K562 (cell line): ENCODE measurements around the gene TSTD1. TPM values are rescaled to one million over a fixed set of nuclear protein-coding genes. Genes with fewer than 3 reads are reported as not detected.

Source experiments
- ATAC-seq: fragments of 200-7000 bp; cut with Tn5 transposase; 3 replicates; pipeline ENCODE4 v1.9.1; 2020; ENCODE audit warnings: moderate library complexity
- BruUV-seq: library from RNA; stranded (reverse); fragments of 400-500 nt; replicated peaks from 2 replicates; lab custom pipeline; 2021; lab: Mats Ljungman, UMichigan
- CTCF ChIA-PET: fragments of 300-600 bp; formaldehyde crosslinking; extraction: SDS; loops from one replicate; lab custom pipeline; 2021; ENCODE audit warnings: low intra/inter-chr PET ratio; lab: Yijun Ruan, JAX
- POLR2A ChIA-PET: fragments of 300-600, 350-650 bp; sonication (Branson Sonifier 250); formaldehyde crosslinking; extraction: SDS; loops from one replicate; lab custom pipeline; 2021; ENCODE audit warnings: antibody characterized with exemption, inconsistent platforms; lab: Yijun Ruan, JAX
- DNase-seq, 4 experiments: peaks; one replicate each; pipeline versions ENCODE4 v3.0.0 to v3.0.0-alpha.2; 2011 to 2018; ENCODE audit warnings: low spot score in 3 of 4, mixed read lengths in 3 of 4; ENCODE audit errors: extremely low read depth in 1 of 4
- FAIRE-seq: peaks from 2 replicates; lab custom pipeline; 2011; peaks lifted over from hg19 to GRCh38; lab: Jason Lieb, UNC
- H2AFZ ChIP-seq: 2 replicates; pipeline ENCODE4 v1.6.0; 2011; ENCODE audit warnings: low read depth, low read length, control low read depth, inconsistent platforms
- H3K27ac ChIP-seq: fragments of 200-600 bp; 3 replicates; pipeline ENCODE4 v1.8.0; 2011; ENCODE audit warnings: low read depth, mild to moderate bottlenecking, control low read depth, inconsistent platforms, low read length, moderate library complexity, mixed read lengths; ENCODE audit errors: extremely low read depth
- H3K27me3 ChIP-seq, 2 experiments: fragments of 300-600 bp in 1 of 2; 2 replicates in 1 of 2; 3 replicates in 1 of 2; pipeline versions ENCODE4 v1.6.0 to v1.8.0; 2011; ENCODE audit warnings: inconsistent platforms in 2 of 2, low read length in 2 of 2, mild to moderate bottlenecking in 1 of 2, mixed read lengths in 1 of 2, moderate library complexity in 1 of 2; ENCODE audit not compliant: control insufficient read depth in 2 of 2, insufficient read depth in 2 of 2
- H3K36me3 ChIP-seq: fragments of 300-600 bp; 3 replicates; pipeline ENCODE4 v1.8.0; 2011; ENCODE audit warnings: mild to moderate bottlenecking, low read length, inconsistent platforms; ENCODE audit not compliant: control insufficient read depth, insufficient read depth
- H3K4me1 ChIP-seq, 2 experiments: fragments of 200-600 bp in 1 of 2; replicated peaks in 1 of 2; 2 replicates in 1 of 2; 3 replicates in 1 of 2; pipeline versions ENCODE4 v1.5.1 to v1.8.0; 2011; ENCODE audit warnings: inconsistent platforms in 2 of 2, low read length in 2 of 2, mild to moderate bottlenecking in 1 of 2, mixed read lengths in 1 of 2, moderate library complexity in 1 of 2; ENCODE audit not compliant: control insufficient read depth in 2 of 2, insufficient read depth in 2 of 2
- H3K4me2 ChIP-seq: 2 replicates; pipeline ENCODE4 v1.6.1; 2011; ENCODE audit warnings: low read length, control low read depth, inconsistent platforms, mixed read lengths; ENCODE audit not compliant: insufficient read depth
- H3K4me3 ChIP-seq: fragments of 200-600 bp; sonication (generic), shearing (Covaris generic); 2 replicates; pipeline ENCODE4 v1.5.1; 2016; ENCODE audit warnings: control low read depth, inconsistent platforms
- H3K79me2 ChIP-seq: fragments of 200-600 bp; 3 replicates; pipeline ENCODE4 v1.8.0; 2011; ENCODE audit warnings: low read length, inconsistent platforms; ENCODE audit not compliant: control insufficient read depth, insufficient read depth
- H3K9ac ChIP-seq, 2 experiments: 2 replicates each; pipeline versions ENCODE4 v1.6.0 to v1.6.1; 2011; ENCODE audit warnings: low read depth in 2 of 2, low read length in 2 of 2, control low read depth in 1 of 2, inconsistent platforms in 1 of 2, mild to moderate bottlenecking in 1 of 2, mixed read lengths in 1 of 2; ENCODE audit not compliant: insufficient read depth in 1 of 2
- H3K9me1 ChIP-seq: one replicate; pipeline ENCODE4 v1.6.0; 2011; ENCODE audit warnings: inconsistent platforms, mild to moderate bottlenecking, low read length, moderate library complexity; ENCODE audit not compliant: control insufficient read depth, insufficient read depth
- H3K9me3 ChIP-seq: replicated peaks from 2 replicates; pipeline ENCODE4 v1.5.1; 2011; ENCODE audit warnings: low read depth, low read length, inconsistent platforms; ENCODE audit not compliant: control insufficient read depth, insufficient read depth
- H4K20me1 ChIP-seq: replicated peaks from 2 replicates; pipeline ENCODE4 v1.6.1; 2011; ENCODE audit warnings: low read length, inconsistent platforms, mixed read lengths; ENCODE audit not compliant: control insufficient read depth, insufficient read depth
- ATF3 ChIP-seq, 2 experiments: fragments of 450-650 bp in 1 of 2; sonication (generic) in 1 of 2; formaldehyde crosslinking in 1 of 2; IDR thresholded peaks in 1 of 2; conservative IDR thresholded peaks in 1 of 2; 2 replicates each; pipeline versions ENCODE4 v1.6.1 to v1.8.1; 2016 to 2023; ENCODE audit warnings: mild to moderate bottlenecking in 2 of 2, moderate library complexity in 2 of 2, inconsistent platforms in 1 of 2, missing genetic modification reagents in 1 of 2
- BMI1 ChIP-seq: fragments of 150-350 bp; IDR thresholded peaks from 2 replicates; pipeline ENCODE4 v1.6.1; 2014; ENCODE audit warnings: low read length
- CBX3 ChIP-seq, 2 experiments: IDR thresholded peaks; 1 replicate in 1 of 2; 2 replicates in 1 of 2; pipeline ENCODE4 v1.6.1; 2012; ENCODE audit warnings: inconsistent platforms in 2 of 2, low read length in 2 of 2, borderline replicate concordance in 1 of 2, control low read depth in 1 of 2
- CREM ChIP-seq: IDR thresholded peaks from 2 replicates; pipeline ENCODE4 v1.6.1; 2014; ENCODE audit warnings: antibody characterized with exemption, low read depth
- FOSL1 ChIP-seq: fragments of 200-800 bp; sonication (Bioruptor generic); conservative IDR thresholded peaks from 2 replicates; pipeline ENCODE4 v1.6.1; 2016; ENCODE audit warnings: missing genetic modification characterization, missing compliant biosample characterization
- JUN ChIP-seq, 2 experiments: sonication (generic) in 1 of 2; formaldehyde crosslinking in 1 of 2; IDR thresholded peaks; 2 replicates each; pipeline versions ENCODE4 v1.6.1 to v1.8.0; 2012 to 2022; ENCODE audit warnings: borderline replicate concordance in 2 of 2, mild to moderate bottlenecking in 2 of 2, improper control_type of control experiment in 1 of 2, low read depth in 1 of 2, low read length in 1 of 2, missing genetic modification reagents in 1 of 2
- KLF13 ChIP-seq: fragments of 450-650 bp; IDR thresholded peaks from 2 replicates; pipeline ENCODE4 v1.6.1; 2016; ENCODE audit warnings: missing genetic modification characterization, low read depth, mild to moderate bottlenecking, missing compliant biosample characterization, moderate library complexity, borderline replicate concordance
- MNT ChIP-seq, 2 experiments: fragments of 450-650 bp; conservative IDR thresholded peaks; 2 replicates each; pipeline ENCODE4 v1.6.1; 2017; ENCODE audit warnings: mild to moderate bottlenecking in 2 of 2, moderate library complexity in 2 of 2
- POLR2A ChIP-seq: fragments of 450-650 bp; conservative IDR thresholded peaks from 2 replicates; pipeline ENCODE4 v1.6.1; 2016
- ZNF165 ChIP-seq: fragments of 250-450 bp; sonication (Bioruptor Pico); IDR thresholded peaks from 2 replicates; pipeline ENCODE4 v1.4.0; 2020; ENCODE audit warnings: borderline replicate concordance
- ZNF644 ChIP-seq: fragments of 200-800 bp; sonication (Bioruptor generic); IDR thresholded peaks from 2 replicates; pipeline ENCODE4 v1.6.1; 2016; ENCODE audit warnings: low read depth, missing genetic modification characterization, missing compliant biosample characterization
- WGBS: fragments of 100-300 bp; shearing (Covaris generic); methylation state at CpG from one replicate; pipeline ENCODE4 v1.1.6; 2016; ENCODE audit warnings: low coverage, mixed read lengths; ENCODE audit not compliant: insufficient coverage; ENCODE audit errors: missing lambda C conversion rate; 5-methylcytosine and 5-hydroxymethylcytosine counted together
- in situ Hi-C: fragments of 300-500 bp; cut with MboI; formaldehyde crosslinking; loops from 4 replicates; pipeline ENCODE4 v1.15.0; 2018; ENCODE audit warnings: inconsistent platforms, mixed read lengths
- intact Hi-C: fragments of 100-400 bp; cut with micrococcal nuclease; formaldehyde crosslinking; loops from 2 replicates; pipeline ENCODE4 v1.14.2; 2022
- polyA plus RNA-seq, 8 experiments: library from polyadenylated mRNA; depleted of rRNA in 4 of 8; stranded (reverse) in 5 of 8; unstranded in 3 of 8; fragments of >200 nt; fragmentation: Nextera tagmentation in 2 of 8; fragmentation: Illumina TruSeq in 1 of 8; extraction: Ambion mirVana in 2 of 8; extraction: Trizol in 1 of 8; gene quantifications; 2 replicates each; pipeline versions ENCODE4 v1.2.1 to v1.2.3, GENCODE V29; 2011 to 2014; ENCODE audit warnings: inconsistent platforms in 1 of 8, missing spikeins in 1 of 8
- total RNA-seq, 7 experiments: library from RNA; depleted of rRNA in 6 of 7; stranded (reverse); fragments of >200 nt in 6 of 7; fragmentation: Illumina TruSeq in 2 of 7; extraction: Trizol in 2 of 7; gene quantifications; 2 replicates each; pipeline versions ENCODE4 v1.2.1 to v1.2.3, GENCODE V29; 2011 to 2021; ENCODE audit warnings: low replicate concordance in 1 of 7

Gene TSTD1
- total and polyA plus RNA-seq, 9 of the 15 experiments (the other 6 are each of a cell fraction or from before 2014, with no cell fraction given): 0.23 to 0.53 TPM; not detected in 7

GRCh38 chr1:161052899-161053298 is 14.1 kb upstream of the TSTD1 start:
- FAIRE-seq (peak; percentile 86), DNase-seq (peak in 2 of 4 experiments; percentile 59 to 62), ATAC-seq (peak; percentile 54)
- H3K4me3 ChIP-seq: no peak overlapping the region
- 11% methylated on average over 3 of the region's 3 CpGs for WGBS
- H3K4me1 ChIP-seq: peaks cover 0 to 8% of the 10 kb centered on the region in 2 experiments; a peak in 3 of 5 replicates
- H3K79me2 ChIP-seq: no peaks in the 10 kb centered on the region
- H4K20me1 ChIP-seq: no peaks in the 10 kb centered on the region
- H3K9ac ChIP-seq: no peak overlapping the region
- peak overlapping the region; percentile 19; the same call in 1 of the 2 replicates for H2AFZ ChIP-seq
- no peaks in the 10 kb centered on the region for H3K9me1 ChIP-seq
- intact Hi-C loops (no loop called here), in situ Hi-C loops (no loop called here)
- no peaks in the 10 kb centered on the region for H3K27me3 ChIP-seq
- no peak overlapping the region for H3K27ac ChIP-seq
- POLR2A ChIA-PET: interaction anchor here (2.6 kb wide), 1 partner anchor 8 kb away, joined by 13 read pairs; the partner anchor contains the start of gene USF1
- no peak overlapping the region; the same call in 1 of the 2 replicates for H3K4me2 ChIP-seq
- H3K36me3 ChIP-seq: no peaks in the 10 kb centered on the region
- CTCF ChIA-PET: interaction anchor here (0.6 kb wide), 1 partner anchor 46 kb away, joined by 3 read pairs; no protein-coding TSS in a partner anchor
- H3K9me3 ChIP-seq: no peaks in the 10 kb centered on the region
- no TSS peak for BruUV-seq
- no peak for TF ChIP-seq POLR2A
- no peak for TF ChIP-seq KLF13 (tag)
- 0 out of 2 replicates have a peak, but pooled peaks have one; percentile 35 for TF ChIP-seq JUN (IDR thresholded peaks at IDR 0.05; ENCODE audit: borderline replicate concordance, low read depth, low read length)
- no peak for TF ChIP-seq JUN (CRISPR knock-in tag; IDR thresholded peaks at IDR 0.05; ENCODE audit: borderline replicate concordance)
- no peak for TF ChIP-seq ZNF165 (CRISPR knock-in tag)
- peak; percentile 65 for TF ChIP-seq FOSL1
- no peak for TF ChIP-seq BMI1
- TF ChIP-seq CBX3 (IDR thresholded peaks at IDR 0.05; ENCODE audit: borderline replicate concordance in 1 of 2, low read length in 2 of 2): 0 out of 3 replicates have a peak, but pooled peaks of 1 of the 2 experiments have one; percentile 12
- no peak for TF ChIP-seq ZNF644 (tag)
- TF ChIP-seq ATF3 (IDR thresholded peaks at IDR 0.05): peak; percentile 72
- TF ChIP-seq ATF3 (CRISPR knock-in tag; conservative IDR thresholded peaks at IDR 0.05): no peak
- 0 out of 2 replicates have a peak, but pooled peaks have one; percentile 5 for TF ChIP-seq CREM
- 0 out of 4 replicates have a peak, but pooled peaks of 1 of the 2 experiments have one; percentile 32 for TF ChIP-seq MNT (conservative IDR thresholded peaks at IDR 0.05)
